K562 (cell line): ENCODE results near the gene RHOA. TPM values are rescaled to one million over a fixed set of nuclear protein-coding genes. Genes with fewer than 3 reads are reported as not detected.

ENCODE experiments used
- ARNT ChIP-seq, 2 experiments: fragments of 450-650 bp; IDR thresholded peaks; 2 replicates each; pipeline ENCODE4 v1.6.1; 2016; ENCODE audit warnings: mild to moderate bottlenecking in 1 of 2
- BACH1 ChIP-seq: fragments of 200-800 bp; sonication (Bioruptor generic); IDR thresholded peaks from 2 replicates; pipeline ENCODE4 v1.6.1; 2016; ENCODE audit warnings: missing genetic modification characterization, missing compliant biosample characterization
- BCL6 ChIP-seq: fragments of 250-450 bp; sonication (Bioruptor Pico); IDR thresholded peaks from 2 replicates; pipeline ENCODE4 v1.4.0; 2020
- CXXC5 ChIP-seq: fragments of 250-450 bp; sonication (Bioruptor Pico); IDR thresholded peaks from 2 replicates; pipeline ENCODE4 v1.8.0; 2022; ENCODE audit warnings: inconsistent platforms, mild to moderate bottlenecking, moderate library complexity
- HDAC1 ChIP-seq, 2 experiments: fragments of 450-650 bp; IDR thresholded peaks; 2 replicates each; pipeline ENCODE4 v1.6.1; 2016 to 2017; ENCODE audit warnings: inconsistent platforms in 1 of 2, mild to moderate bottlenecking in 1 of 2, moderate library complexity in 1 of 2
- KLF16 ChIP-seq: IDR thresholded peaks from 2 replicates; pipeline ENCODE4 v1.6.1; 2016; ENCODE audit warnings: antibody characterized with exemption
- MEIS2 ChIP-seq: fragments of 450-650 bp; IDR thresholded peaks from 2 replicates; pipeline ENCODE4 v1.6.1; 2014; ENCODE audit warnings: mild to moderate bottlenecking; ENCODE audit not compliant: partially characterized antibody
- MTA3 ChIP-seq: fragments of 450-650 bp; formaldehyde crosslinking; IDR thresholded peaks from 2 replicates; pipeline ENCODE4 v1.6.1; 2017; ENCODE audit warnings: mild to moderate bottlenecking, borderline replicate concordance
- NCOA1 ChIP-seq: fragments of 450-650 bp; IDR thresholded peaks from 2 replicates; pipeline ENCODE4 v1.6.1; 2016; ENCODE audit warnings: low read depth
- NFIX ChIP-seq: fragments of 250-450 bp; sonication (Bioruptor Pico); IDR thresholded peaks from 2 replicates; pipeline ENCODE4 v1.4.0; 2020; ENCODE audit warnings: low read depth, mild to moderate bottlenecking, moderate library complexity
- NR2C1 ChIP-seq, 2 experiments: fragments of 450-650 bp; IDR thresholded peaks; 2 replicates each; pipeline ENCODE4 v1.6.1; 2017; ENCODE audit warnings: mild to moderate bottlenecking in 2 of 2, antibody characterized with exemption in 1 of 2, inconsistent platforms in 1 of 2, missing compliant biosample characterization in 1 of 2, missing genetic modification characterization in 1 of 2
- PHB2 ChIP-seq: fragments of 450-650 bp; IDR thresholded peaks from 2 replicates; pipeline ENCODE4 v1.6.1; 2017; ENCODE audit warnings: low read depth
- PML ChIP-seq: IDR thresholded peaks from 2 replicates; pipeline ENCODE4 v1.6.1; 2012; ENCODE audit warnings: low read length, inconsistent platforms
- RAD51 ChIP-seq: fragments of 450-650 bp; IDR thresholded peaks from 2 replicates; pipeline ENCODE4 v1.7.1; 2016; ENCODE audit warnings: low read depth, mild to moderate bottlenecking, borderline replicate concordance
- TBL1XR1 ChIP-seq, 2 experiments: IDR thresholded peaks; 2 replicates each; pipeline ENCODE4 v1.6.1; 2012; ENCODE audit warnings: improper control_type of control experiment in 2 of 2, low read length in 2 of 2, mild to moderate bottlenecking in 1 of 2
- ZEB2 ChIP-seq: fragments of 450-650 bp; IDR thresholded peaks from 2 replicates; pipeline ENCODE4 v1.6.1; 2016
- ZNF75A ChIP-seq: fragments of 450-650 bp; formaldehyde crosslinking; IDR thresholded peaks from 2 replicates; pipeline ENCODE4 v1.4.0; 2020; ENCODE audit warnings: mild to moderate bottlenecking
- polyA plus RNA-seq, 8 experiments: library from polyadenylated mRNA; depleted of rRNA in 4 of 8; stranded (reverse) in 5 of 8; unstranded in 3 of 8; fragments of >200 nt; fragmentation: Nextera tagmentation in 2 of 8; fragmentation: Illumina TruSeq in 1 of 8; extraction: Ambion mirVana in 2 of 8; extraction: Trizol in 1 of 8; gene quantifications; 2 replicates each; pipeline versions ENCODE4 v1.2.1 to v1.2.3, GENCODE V29; 2011 to 2014; ENCODE audit warnings: inconsistent platforms in 1 of 8, missing spikeins in 1 of 8
- total RNA-seq, 7 experiments: library from RNA; depleted of rRNA in 6 of 7; stranded (reverse); fragments of >200 nt in 6 of 7; fragmentation: Illumina TruSeq in 2 of 7; extraction: Trizol in 2 of 7; gene quantifications; 2 replicates each; pipeline versions ENCODE4 v1.2.1 to v1.2.3, GENCODE V29; 2011 to 2021; ENCODE audit warnings: low replicate concordance in 1 of 7
- TF ChIP-seq, protein P1 (sequence below): fragments of 450-650 bp; conservative IDR thresholded peaks from 2 replicates; pipeline ENCODE4 v1.6.1; 2016; ENCODE audit warnings: missing genetic modification characterization, low read depth, mild to moderate bottlenecking, missing compliant biosample characterization, moderate library complexity
- TF ChIP-seq, protein P2 (sequence below), 2 experiments: fragments of 450-650 bp in 1 of 2; sonication (generic) in 1 of 2; formaldehyde crosslinking in 1 of 2; IDR thresholded peaks in 1 of 2; conservative IDR thresholded peaks in 1 of 2; 2 replicates each; pipeline versions ENCODE4 v1.6.1 to v1.8.1; 2016 to 2023; ENCODE audit warnings: mild to moderate bottlenecking in 2 of 2, moderate library complexity in 2 of 2, inconsistent platforms in 1 of 2, missing genetic modification reagents in 1 of 2
- TF ChIP-seq, protein P3 (sequence below): sonication (generic); formaldehyde crosslinking; IDR thresholded peaks from 2 replicates; pipeline ENCODE4 v1.8.0; 2022; ENCODE audit warnings: mild to moderate bottlenecking, missing genetic modification reagents
- TF ChIP-seq, protein P4 (sequence below): sonication (generic); formaldehyde crosslinking; IDR thresholded peaks from 2 replicates; pipeline ENCODE4 v1.8.0; 2022; ENCODE audit warnings: mild to moderate bottlenecking, missing genetic modification reagents, borderline replicate concordance
- TF ChIP-seq, protein P5 (sequence below): IDR thresholded peaks from 2 replicates; pipeline ENCODE4 v1.6.1; 2012; ENCODE audit warnings: low read depth, low read length, improper control_type of control experiment, borderline replicate concordance

Gene RHOA
- total and polyA plus RNA-seq, 9 of the 15 experiments (the other 6 are each of a cell fraction or from before 2014, with no cell fraction given), result 136 to 540 (median 236) TPM

DNA sequence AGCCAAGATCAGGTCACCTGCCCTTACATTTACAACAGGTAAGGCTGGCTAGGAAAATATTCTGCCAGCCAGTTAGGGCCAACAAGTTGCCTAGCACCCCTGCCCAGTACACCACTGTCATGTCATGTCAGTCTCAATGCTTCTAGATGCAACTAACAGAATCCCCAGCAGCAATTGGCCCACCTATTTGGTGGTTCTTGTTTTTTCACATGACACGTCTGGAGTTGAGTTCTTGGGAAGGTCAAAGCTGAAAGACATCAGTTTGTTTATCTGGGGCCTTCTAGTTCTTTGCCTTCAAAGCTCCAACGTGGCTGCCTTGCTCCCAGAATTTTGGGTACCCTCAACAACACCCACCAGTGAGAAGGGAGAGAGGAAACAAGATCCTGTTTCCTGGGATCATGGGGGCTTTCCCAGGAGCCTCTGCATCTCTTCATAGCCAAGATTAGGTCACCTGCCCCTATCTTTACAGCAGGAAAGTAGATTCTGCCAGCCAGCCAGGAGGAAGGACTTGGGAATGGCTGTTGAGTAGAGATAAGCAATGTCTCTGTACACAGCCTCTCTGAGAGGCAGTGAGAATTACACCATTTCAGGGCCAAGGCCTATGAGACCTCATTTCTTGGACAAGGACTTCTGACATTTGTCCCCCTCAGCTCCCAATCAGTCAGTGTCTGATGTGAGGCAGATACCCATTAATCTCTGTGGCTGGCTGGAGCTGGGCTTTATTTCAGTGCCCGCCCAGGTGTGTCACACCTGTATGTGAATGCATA, 62.2 kb downstream of the RHOA start (continued):
- TF ChIP-seq ZNF75A (CRISPR knock-in tag), result no peak
- TF ChIP-seq, protein P1, sequence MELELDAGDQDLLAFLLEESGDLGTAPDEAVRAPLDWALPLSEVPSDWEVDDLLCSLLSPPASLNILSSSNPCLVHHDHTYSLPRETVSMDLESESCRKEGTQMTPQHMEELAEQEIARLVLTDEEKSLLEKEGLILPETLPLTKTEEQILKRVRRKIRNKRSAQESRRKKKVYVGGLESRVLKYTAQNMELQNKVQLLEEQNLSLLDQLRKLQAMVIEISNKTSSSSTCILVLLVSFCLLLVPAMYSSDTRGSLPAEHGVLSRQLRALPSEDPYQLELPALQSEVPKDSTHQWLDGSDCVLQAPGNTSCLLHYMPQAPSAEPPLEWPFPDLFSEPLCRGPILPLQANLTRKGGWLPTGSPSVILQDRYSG (tag), result 0 out of 2 replicates have a peak, but pooled peaks have one; percentile 29
- TF ChIP-seq MEIS2, result peak; percentile 90
- TF ChIP-seq ZEB2, result peak; percentile 97
- no peak for TF ChIP-seq NR2C1 (IDR thresholded peaks at IDR 0.05)
- peak; percentile 61; the same call in 1 of the 2 replicates for TF ChIP-seq NR2C1 (tag; IDR thresholded peaks at IDR 0.05)
- TF ChIP-seq PHB2, result peak; percentile 74
- TF ChIP-seq, protein P2, sequence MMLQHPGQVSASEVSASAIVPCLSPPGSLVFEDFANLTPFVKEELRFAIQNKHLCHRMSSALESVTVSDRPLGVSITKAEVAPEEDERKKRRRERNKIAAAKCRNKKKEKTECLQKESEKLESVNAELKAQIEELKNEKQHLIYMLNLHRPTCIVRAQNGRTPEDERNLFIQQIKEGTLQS (IDR thresholded peaks at IDR 0.05), result peak; percentile 68; the same call in 1 of the 2 replicates
- TF ChIP-seq, protein P2 (CRISPR knock-in tag; conservative IDR thresholded peaks at IDR 0.05), result no peak
- TF ChIP-seq, protein P3, sequence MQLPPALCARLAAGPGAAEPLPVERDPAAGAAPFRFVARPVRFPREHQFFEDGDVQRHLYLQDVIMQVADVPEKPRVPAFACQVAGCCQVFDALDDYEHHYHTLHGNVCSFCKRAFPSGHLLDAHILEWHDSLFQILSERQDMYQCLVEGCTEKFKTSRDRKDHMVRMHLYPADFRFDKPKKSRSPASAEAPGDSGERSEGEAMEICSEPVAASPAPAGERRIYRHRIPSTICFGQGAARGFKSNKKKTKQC, result no peak
- peak; percentile 47 for TF ChIP-seq CXXC5 (CRISPR knock-in tag)
- TF ChIP-seq, protein P4, sequence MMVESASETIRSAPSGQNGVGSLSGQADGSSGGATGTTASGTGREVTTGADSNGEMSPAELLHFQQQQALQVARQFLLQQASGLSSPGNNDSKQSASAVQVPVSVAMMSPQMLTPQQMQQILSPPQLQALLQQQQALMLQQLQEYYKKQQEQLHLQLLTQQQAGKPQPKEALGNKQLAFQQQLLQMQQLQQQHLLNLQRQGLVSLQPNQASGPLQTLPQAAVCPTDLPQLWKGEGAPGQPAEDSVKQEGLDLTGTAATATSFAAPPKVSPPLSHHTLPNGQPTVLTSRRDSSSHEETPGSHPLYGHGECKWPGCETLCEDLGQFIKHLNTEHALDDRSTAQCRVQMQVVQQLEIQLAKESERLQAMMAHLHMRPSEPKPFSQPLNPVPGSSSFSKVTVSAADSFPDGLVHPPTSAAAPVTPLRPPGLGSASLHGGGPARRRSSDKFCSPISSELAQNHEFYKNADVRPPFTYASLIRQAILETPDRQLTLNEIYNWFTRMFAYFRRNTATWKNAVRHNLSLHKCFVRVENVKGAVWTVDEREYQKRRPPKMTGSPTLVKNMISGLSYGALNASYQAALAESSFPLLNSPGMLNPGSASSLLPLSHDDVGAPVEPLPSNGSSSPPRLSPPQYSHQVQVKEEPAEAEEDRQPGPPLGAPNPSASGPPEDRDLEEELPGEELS (CRISPR knock-in tag), result no peak
- TF ChIP-seq NFIX (CRISPR knock-in tag), result no peak
- TF ChIP-seq RAD51, result peak; percentile 49; the same call in 1 of the 2 replicates
- peak; percentile 87 for TF ChIP-seq KLF16
- TF ChIP-seq, protein P5, sequence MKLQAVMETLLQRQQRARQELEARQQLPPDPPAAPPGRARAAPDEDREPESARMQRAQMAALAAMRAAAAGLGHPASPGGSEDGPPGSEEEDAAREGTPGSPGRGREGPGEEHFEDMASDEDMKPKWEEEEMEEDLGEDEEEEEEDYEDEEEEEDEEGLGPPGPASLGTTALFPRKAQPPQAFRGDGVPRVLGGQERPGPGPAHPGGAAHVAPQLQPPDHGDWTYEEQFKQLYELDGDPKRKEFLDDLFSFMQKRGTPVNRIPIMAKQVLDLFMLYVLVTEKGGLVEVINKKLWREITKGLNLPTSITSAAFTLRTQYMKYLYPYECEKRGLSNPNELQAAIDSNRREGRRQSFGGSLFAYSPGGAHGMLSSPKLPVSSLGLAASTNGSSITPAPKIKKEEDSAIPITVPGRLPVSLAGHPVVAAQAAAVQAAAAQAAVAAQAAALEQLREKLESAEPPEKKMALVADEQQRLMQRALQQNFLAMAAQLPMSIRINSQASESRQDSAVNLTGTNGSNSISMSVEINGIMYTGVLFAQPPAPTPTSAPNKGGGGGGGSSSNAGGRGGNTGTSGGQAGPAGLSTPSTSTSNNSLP, result no peak
- peak; percentile 84 for TF ChIP-seq PML
- TF ChIP-seq NCOA1, result peak; percentile 74
- TF ChIP-seq BACH1, result peak; percentile 58; the same call in 1 of the 2 replicates
- TF ChIP-seq ARNT (IDR thresholded peaks at IDR 0.05), result 0 out of 4 replicates have a peak, but pooled peaks of 1 of the 2 experiments have one; percentile 18
- 0 out of 2 replicates have a peak, but pooled peaks have one; percentile 44 for TF ChIP-seq MTA3
- TF ChIP-seq BCL6 (CRISPR knock-in tag), result no peak
- TF ChIP-seq HDAC1 (IDR thresholded peaks at IDR 0.05), result peak in 1 of 2 experiments; percentile 67; a peak in 2 of 4 replicates
- TF ChIP-seq TBL1XR1 (IDR thresholded peaks at IDR 0.05; ENCODE audit: low read length in 2 of 2), result peak in 1 of 2 experiments; percentile 84; a peak in 3 of 4 replicates
